CMK (cell line): ENCODE measurements around the gene ADAT3.
"Not testable (repeated sequence)": the region's sequence is repeated elsewhere in the genome, so short reads cannot be mapped to it uniquely, and the experiment has no call there.

ENCODE experiments used
- DNase-seq: peaks from one replicate; pipeline ENCODE4 v3.0.0-alpha.2; 2010; ENCODE audit warnings: low read depth

The ADAT3 gene

DNA sequence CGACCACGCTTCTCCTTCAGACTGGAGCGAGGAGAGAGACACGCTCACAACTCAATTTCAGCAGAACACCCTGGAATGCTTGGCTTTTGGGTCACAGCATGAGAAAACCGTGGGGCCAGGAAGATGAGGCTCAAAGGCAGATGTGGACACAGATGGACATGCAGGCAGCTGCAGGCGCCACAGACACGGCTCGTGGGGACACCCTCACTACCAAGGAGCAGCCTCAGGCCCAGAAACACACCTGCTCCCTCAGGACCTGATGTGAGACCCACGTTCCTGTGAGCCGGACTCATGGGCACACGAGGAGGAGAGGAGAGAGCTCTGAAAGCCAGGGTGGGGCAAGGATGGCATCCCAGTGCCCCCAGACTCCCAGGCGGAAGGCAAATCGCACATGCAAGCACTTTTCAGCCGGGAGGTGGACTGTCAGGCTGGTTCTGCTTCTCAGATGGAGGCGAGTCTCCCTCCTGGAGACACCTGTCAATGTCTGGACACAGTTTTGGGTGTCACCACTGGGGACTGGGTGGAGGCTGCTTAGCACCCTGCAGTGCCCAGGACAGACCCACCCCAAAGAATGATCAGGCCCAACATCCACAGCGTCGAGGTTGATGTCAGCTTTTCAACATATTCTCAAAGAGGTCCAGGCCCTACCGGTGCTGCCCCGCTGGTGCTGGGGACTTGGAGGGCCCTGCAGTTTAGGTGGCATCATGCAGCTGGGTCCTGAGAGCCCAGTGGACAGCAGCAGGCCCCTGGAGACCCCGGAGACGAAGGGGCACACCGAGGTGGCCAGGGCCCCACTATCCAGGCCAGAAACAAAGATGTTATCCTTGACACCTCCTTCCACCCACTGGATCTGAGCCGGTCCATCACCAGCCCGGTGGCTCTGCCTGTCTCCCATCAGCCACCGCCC, 22.2 kb upstream of the ADAT3 start:
- DNase-seq: no peak

DNA sequence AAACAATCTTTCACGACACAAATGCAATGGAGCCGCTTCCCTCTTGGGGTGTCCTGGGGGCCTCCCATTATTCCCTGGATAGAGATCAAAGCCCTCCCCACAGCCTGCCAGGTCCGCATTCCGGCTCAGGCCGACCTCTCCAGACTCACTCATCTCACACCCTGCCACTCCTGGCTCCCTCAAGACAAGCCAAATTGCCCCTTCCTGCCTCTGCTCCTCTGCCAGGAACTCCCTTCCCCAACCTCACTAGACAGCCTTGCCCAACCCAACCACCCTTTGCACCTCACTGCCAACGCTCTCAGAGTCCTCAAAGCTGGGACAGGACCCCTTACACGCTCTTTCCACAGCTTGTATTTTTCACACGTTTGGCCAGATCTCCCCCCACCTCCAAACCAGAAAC, 21.4 kb upstream of the ADAT3 start:
- no peak for DNase-seq

- DNase-seq: no peak
Observed at GRCh38 chr19:1884291-1884718, 20.9 kb upstream of the ADAT3 start.

GRCh38 chr19:1884719-1885334, 20.4 kb upstream of the ADAT3 start:
- no peak for DNase-seq

DNA sequence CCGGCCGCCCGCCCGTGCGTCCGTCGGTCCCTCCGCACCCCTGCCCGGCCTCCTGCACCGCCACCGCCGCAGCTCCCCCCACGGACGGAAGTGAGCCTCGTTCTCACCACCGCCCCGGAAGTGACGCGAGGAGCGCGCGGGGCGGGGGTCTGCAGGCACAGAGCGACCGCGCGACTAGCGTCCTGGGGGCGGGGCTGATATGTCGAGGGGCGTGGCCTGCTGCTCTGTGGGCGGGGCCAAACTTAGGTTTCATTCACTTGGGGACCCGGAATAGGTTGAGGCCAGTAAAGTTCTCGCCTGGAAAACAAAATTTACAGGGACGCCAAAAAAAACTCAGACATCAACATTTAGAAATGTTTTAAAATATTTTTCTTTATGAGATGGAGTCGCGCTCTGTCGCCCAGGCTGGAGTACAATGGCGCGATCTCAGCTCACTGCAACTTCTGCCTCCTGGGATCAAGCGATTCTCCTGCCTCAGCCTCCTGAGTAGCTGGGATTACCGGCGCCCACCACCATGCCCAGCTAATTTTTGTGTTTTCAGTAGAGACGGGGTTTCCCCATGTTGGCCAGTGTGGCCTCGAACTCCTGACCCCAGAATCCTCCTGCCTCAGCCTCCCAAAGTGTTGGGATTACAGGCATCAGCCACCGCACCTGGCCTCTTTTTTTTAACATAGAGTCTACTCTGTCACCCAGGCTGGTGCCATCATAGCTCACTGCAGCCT, 19.6 kb upstream of the ADAT3 start, which contains the start of gene ABHD17A:
ABHD17A (minus strand) TSS at position 99 of the 722 bp plus-strand sequence. CDS start 3,930 bp downstream, outside the sequence.
- peak; percentile 87 for DNase-seq

- not testable (repeated sequence) for DNase-seq
Observed at GRCh38 chr19:1886360-1886759, 18.8 kb upstream of the ADAT3 start.

DNA sequence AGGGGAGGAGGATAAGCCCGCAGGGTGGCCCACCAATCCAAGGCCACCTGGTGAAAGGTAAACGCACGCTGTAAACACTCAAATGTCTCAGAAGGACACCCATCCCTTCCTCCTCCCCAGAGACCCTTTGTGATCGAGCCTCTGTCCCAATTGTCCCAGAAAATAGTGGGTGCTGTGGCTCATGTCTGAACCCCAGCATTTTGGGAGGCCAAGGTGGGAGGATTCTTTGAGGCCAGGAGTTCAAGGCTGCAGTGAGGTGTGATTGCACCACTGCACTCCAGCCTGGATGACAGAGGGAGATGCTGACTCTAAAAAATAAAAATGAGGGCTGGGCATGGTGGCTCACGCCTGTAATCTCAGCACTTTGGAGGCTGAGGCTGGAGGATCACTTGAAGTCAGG, 16.8 kb upstream of the ADAT3 start:
- no peak for DNase-seq

DNA sequence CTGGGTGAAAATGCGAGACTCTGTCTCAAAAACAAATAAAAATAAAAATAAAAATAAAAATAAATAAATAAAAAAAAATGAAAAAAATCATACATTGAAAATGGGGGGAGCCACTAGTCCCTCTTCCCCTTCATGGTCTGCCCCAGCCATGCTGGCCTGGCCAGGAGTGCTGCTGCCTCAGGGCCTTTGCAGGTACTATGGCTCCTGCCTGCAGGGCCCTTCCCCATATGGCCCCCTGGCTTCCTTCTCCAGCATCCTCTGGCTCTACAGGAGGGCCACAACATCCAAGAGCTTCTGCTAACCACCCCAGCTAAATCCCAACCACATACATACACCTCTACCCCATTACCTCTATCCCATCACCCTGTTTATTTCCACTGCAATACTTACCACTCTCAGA, 15.3 kb upstream of the ADAT3 start:
- no peak for DNase-seq

- DNase-seq: no peak
Observed at GRCh38 chr19:1893791-1894190, 11.4 kb upstream of the ADAT3 start.

DNA sequence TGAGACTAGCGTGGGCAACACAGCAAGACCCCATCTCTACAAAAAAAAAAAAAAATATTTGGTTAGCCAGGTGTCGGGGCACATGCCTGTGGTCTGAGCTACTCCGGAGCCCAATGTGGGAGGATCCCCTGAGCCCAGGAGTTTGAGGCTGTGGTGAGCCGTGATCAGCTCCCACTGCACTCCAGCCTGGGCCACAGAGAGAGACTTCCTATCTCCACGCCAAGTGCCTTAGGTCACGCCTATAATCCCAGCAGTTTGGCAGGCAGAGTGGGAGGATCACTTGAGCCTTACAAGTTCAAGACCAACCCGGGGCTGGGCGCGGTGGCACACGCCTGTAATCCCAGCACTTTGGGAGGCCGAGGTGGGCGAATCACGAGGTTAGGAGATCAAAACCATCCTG, 8.7 kb upstream of the ADAT3 start:
- DNase-seq: peak; percentile 61

DNA sequence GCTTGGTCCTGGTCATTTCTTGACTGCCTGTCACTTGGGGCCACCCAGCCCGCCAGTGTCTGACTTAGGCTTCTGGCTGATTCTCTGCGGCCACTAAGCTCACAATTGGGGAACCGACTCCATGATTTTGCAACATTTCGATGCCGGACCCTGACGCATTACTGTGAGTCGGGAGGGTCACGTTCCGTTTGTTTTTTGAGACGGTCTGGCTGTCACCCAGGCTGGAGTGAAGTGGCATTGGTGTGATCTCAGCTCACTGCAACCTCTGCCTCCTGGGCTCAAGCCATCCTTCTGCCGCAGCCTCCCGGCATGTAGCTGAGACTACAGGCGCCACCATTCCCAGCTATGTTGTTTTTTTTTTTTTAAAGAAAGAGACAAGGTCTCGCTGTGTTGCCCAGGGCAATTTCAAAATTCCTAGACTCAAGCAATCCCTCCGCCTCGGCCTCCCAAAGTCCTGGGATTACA, 3.2 kb upstream of the ADAT3 start:
- no peak for DNase-seq

DNA sequence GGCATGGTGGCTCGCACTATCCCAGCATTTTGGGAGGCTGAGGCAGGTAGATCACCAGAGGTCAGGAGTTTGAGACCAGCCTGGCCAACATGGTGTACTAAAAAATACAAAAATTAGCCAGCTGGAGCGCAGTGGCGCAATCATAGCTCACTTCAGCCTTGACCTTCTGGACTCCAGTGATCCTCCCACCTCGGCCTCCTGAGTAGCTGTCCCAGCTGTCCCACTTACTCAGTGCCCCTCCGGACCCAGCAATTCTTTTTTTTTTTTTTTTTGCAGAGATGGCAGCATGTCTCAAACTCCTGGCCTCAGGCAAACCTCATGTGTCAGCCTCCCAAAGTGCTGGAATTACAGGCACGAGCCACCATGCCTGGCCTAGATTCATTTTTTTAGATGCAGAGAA, 2.3 kb upstream of the ADAT3 start:
- no peak for DNase-seq

DNA sequence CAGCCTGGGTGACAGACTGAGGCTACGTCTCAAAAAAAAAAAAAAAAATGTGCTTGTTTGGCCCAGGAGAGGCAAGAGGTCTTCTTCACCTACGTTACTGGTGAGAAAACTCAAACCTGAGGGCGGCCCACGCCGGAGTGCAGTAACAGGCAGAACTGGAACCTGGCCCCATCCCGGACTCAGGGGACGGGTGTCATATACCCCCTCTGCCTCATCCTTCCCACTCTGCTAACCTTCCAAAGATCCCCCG, 414 bp upstream of the ADAT3 start:
- DNase-seq: no peak

- no peak for DNase-seq
Observed at GRCh38 chr19:1905863-1906375, 720 bp downstream of the ADAT3 start.

- no peak for DNase-seq
Observed at GRCh38 chr19:1906985-1907562, 1.9 kb downstream of the ADAT3 start.

- DNase-seq: no peak
Observed at GRCh38 chr19:1907563-1908363, 2.6 kb downstream of the ADAT3 start.

- DNase-seq: no peak
Observed at GRCh38 chr19:1908364-1908678, 3.1 kb downstream of the ADAT3 start.

DNA sequence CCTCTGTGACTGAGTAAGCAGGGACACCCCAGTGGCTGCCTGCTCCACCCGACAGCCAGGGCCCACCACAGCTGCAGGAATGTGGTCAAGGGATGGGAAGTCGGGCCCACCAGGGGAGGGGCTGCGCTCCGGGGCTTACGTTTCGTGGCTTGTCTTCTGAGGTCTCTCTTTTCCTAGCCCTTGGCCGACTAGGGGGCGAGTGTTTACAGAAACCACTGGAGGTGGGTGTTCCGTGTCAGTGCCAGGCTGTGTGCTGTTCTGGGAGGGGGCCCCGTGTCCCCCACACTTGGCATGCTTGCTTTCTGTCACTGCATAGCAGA, 4.5 kb downstream of the ADAT3 start:
- no peak for DNase-seq

DNA sequence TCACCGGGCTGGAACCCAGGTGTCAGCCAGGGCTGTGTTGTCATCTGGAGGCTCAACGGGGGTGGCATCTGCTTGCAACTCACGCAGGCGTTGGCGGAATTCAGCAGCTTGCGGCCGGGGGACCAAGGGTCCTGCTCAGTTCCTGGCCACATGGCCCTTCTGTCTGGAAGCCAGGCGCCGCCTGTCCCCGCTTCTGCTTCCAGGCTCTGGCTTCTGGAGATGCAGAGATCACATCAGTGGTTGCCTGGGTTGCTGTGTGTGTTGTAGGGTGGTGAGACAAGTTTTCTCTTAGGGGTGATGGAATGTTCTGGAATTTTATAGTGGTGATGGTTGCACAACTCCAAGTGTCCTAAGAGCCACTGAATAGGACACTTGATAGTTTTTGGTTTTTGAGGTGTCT, 5.0 kb downstream of the ADAT3 start:
- no peak for DNase-seq

- DNase-seq: no peak
Observed at GRCh38 chr19:1911098-1911497, 5.9 kb downstream of the ADAT3 start.

GRCh38 chr19:1911995-1912394, 6.8 kb downstream of the ADAT3 start:
- DNase-seq: no peak
